Neural crest cell (in vitro differentiated cells): ENCODE results near the gene CTNNB1. TPM values are rescaled to one million over a fixed set of nuclear protein-coding genes. Genes with fewer than 3 reads are reported as not detected.

ENCODE experiments used
- DNase-seq: peaks from one replicate; pipeline ENCODE4 v3.0.0; 2021; ENCODE audit warnings: low read depth, mixed read lengths, low spot score
- H3K27ac Mint-ChIP-seq: one replicate; pipeline ENCODE4 v1.8.0; 2021; ENCODE audit warnings: mild to moderate bottlenecking, mixed read lengths; ENCODE audit not compliant: unreplicated experiment
- H3K27me3 Mint-ChIP-seq: 2 replicates; pipeline ENCODE4 v1.8.0; 2021; ENCODE audit warnings: low read depth, mild to moderate bottlenecking, mixed read lengths
- H3K36me3 Mint-ChIP-seq: 2 replicates; pipeline ENCODE4 v1.8.0; 2021; ENCODE audit warnings: low read depth, mild to moderate bottlenecking, mixed read lengths
- H3K4me1 Mint-ChIP-seq: 2 replicates; pipeline ENCODE4 v1.8.0; 2021; ENCODE audit warnings: mixed read lengths
- H3K4me3 Mint-ChIP-seq: one replicate; pipeline ENCODE4 v1.8.0; 2021; ENCODE audit warnings: mild to moderate bottlenecking, mixed read lengths
- H3K9me3 Mint-ChIP-seq: 2 replicates; pipeline ENCODE4 v1.8.0; 2021; ENCODE audit warnings: mixed read lengths
- CTCF ChIP-seq: fragments of 200-600 bp; sonication (generic); conservative IDR thresholded peaks from 2 replicates; pipeline ENCODE4 v1.5.0; 2021; ENCODE audit warnings: antibody characterized with exemption, mild to moderate bottlenecking
- total RNA-seq: library from RNA; stranded (reverse); gene quantifications from 2 replicates; pipeline ENCODE4 v1.2.1, GENCODE V29; 2021

CTNNB1 gene
- total RNA-seq, 1 donor from 2014 or later, result 550 TPM

- Mint-ChIP-seq H3K27me3 (no peaks in the 10 kb centered on the region), H3K9me3 (no peaks in the 10 kb centered on the region), H3K4me1 (peaks cover 27% of the 10 kb centered on the region), H3K27ac (no peak overlapping the region), H3K36me3 (peaks cover 16% of the 10 kb centered on the region), H3K4me3 (no peak overlapping the region)
- TF ChIP-seq CTCF, result no peak
- no peak for DNase-seq
These were observed 23.2 kb downstream of the CTNNB1 start for GRCh38 chr3:41222501-41222900.

GRCh38 chr3:41223078-41223477 is 23.8 kb downstream of the CTNNB1 start:
- Mint-ChIP-seq H3K4me3 (no peak overlapping the region), H3K27ac (no peak overlapping the region), H3K9me3 (no peaks in the 10 kb centered on the region), H3K36me3 (peaks cover 21% of the 10 kb centered on the region), H3K27me3 (no peaks in the 10 kb centered on the region), H3K4me1 (peaks cover 31% of the 10 kb centered on the region)
- no peak for TF ChIP-seq CTCF
- DNase-seq, result no peak

GRCh38 chr3:41223691-41224090 is 24.4 kb downstream of the CTNNB1 start:
- H3K9me3 Mint-ChIP-seq, result no peaks in the 10 kb centered on the region
- DNase-seq, result no peak
- H3K27me3 Mint-ChIP-seq, result no peaks in the 10 kb centered on the region
- H3K4me1 Mint-ChIP-seq, result peaks cover 37% of the 10 kb centered on the region
- peaks cover 27% of the 10 kb centered on the region for H3K36me3 Mint-ChIP-seq
- H3K27ac Mint-ChIP-seq, result no peak overlapping the region
- TF ChIP-seq CTCF, result no peak
- H3K4me3 Mint-ChIP-seq, result no peak overlapping the region

- Mint-ChIP-seq H3K4me1 (peaks cover 38% of the 10 kb centered on the region), H3K36me3 (peaks cover 30% of the 10 kb centered on the region), H3K27me3 (no peaks in the 10 kb centered on the region), H3K27ac (no peak overlapping the region), H3K9me3 (no peaks in the 10 kb centered on the region), H3K4me3 (no peak overlapping the region)
- no peak for TF ChIP-seq CTCF
- DNase-seq, result no peak
These were observed 25.0 kb downstream of the CTNNB1 start for GRCh38 chr3:41224120-41224806.

GRCh38 chr3:41234823-41235721 is 35.8 kb downstream of the CTNNB1 start:
- Mint-ChIP-seq H3K9me3 (no peaks in the 10 kb centered on the region), H3K4me3 (peak overlapping the region; percentile 22), H3K27ac (peak overlapping the region; percentile 13), H3K4me1 (peaks cover 36% of the 10 kb centered on the region), H3K36me3 (peaks cover 56% of the 10 kb centered on the region), H3K27me3 (no peaks in the 10 kb centered on the region)
- no peak for TF ChIP-seq CTCF
- DNase-seq, result no peak
